Measurements from ENCODE around the gene RAP1B.

The RAP1B gene

DNA sequence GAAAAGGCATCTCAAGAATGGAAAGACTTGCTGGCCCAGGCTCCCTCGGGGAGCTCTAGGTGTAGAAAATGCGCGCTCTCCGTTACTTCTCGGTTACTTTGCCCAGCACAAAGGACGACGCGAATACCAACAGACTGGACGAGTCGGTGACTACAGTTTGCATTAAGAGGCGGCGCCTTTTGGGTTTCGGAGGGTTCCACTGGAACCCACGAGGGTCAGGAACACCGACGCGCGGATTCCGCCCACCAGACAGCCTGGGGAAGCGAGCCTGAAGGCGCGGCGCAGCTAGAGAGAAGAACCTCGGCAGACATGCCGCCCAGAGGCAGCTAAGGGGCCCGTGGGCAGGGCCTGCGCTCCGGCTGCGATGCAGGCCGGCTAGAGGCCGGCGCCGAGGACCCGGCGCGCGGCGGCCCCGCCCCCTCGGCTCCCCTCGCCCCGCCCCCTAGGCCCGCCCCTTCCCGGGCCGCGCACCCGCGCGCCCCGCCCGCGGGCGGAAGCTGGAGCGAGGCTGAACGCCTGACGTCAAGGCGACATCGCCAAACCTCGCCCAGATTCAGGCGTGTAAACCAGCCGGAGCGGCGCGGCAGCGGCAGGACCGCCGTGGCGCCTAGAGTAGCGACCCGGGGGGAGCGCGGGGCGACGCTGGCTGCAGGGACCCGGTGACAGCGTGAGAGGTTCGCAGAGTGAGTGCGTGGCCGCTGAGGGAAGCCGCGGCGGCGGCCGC lies at the start of gene RAP1B:
RAP1B (plus strand) TSS at position 530 of the 724 bp plus-strand sequence. CDS start 37,826 bp downstream, outside the sequence.
- peak; percentile 73 for DNase-seq (ENCODE audit: low read depth)
- H3K4me3 ChIP-seq (ENCODE audit: low read depth, low read length): peak within 1 kb of the TSS; percentile 92

DNA sequence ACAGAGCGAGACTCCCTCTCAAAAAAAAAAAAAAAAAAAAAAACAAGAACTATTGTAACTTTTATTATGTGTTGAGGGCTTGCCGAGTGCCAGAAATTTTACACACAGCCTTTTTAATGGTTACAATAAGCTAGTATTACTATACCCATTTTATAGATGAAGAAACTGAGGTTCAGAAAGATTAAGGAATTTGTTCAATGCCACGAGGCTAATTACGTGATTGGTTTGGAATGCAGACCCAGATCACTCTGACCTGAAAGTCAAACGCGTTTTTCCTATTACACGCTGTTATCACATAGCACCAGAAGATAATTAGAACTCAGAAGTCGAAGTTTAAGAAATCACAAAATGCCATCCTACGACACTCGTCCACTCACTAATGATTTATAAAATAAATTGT lies 48.9 kb upstream of the RAP1B start:
- no peak overlapping the region for H3K4me3 ChIP-seq (ENCODE audit: low read depth, low read length)
- DNase-seq (ENCODE audit: low read depth): no peak

DNA sequence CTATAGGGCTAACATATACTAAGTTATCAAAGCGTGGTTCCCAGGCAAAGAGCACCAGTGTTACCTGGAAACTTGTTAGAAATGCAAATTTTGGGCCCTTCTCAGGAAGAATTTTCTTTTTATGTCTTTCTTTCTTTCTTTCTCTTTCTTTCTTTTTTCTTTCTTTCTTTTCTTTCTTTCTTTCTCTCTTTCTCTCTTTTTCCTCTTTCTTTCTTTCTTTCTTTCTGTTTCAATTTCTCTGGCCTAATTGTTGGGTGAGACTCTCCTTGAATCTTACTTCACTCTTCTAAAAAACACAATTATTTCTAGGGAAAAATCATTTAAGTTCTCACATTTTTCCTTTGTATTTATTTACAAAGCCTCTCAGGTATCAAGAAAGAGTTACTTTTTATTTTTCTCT lies 46.5 kb upstream of the RAP1B start:
- no peak overlapping the region for H3K4me3 ChIP-seq (ENCODE audit: low read depth, low read length)
- no peak for DNase-seq (ENCODE audit: low read depth)

DNA sequence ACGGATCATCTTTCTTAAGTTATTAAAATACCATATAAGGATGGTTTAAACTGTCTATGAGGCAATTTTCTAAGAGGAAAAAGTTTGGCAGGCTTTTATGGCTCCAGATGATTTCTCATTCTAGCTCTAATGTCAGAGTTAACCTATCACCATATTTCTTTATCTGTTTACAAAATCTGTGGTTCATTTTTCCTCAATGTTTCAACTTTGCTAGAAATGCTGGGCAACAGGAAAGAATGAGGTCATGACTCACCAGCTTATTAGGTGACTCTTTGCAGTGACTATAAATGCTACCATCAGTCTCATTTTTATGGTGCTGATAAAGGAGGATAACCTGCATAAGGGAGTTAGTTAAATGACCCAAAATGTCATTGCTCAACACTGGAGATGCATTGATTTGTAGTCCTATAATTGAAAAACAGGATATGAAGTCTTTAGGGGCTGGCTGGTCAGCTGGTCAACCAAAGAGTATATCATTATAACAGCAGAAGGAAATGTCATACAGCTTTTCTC lies 45.3 kb upstream of the RAP1B start:
- no peak overlapping the region for H3K4me3 ChIP-seq (ENCODE audit: low read depth, low read length)
- peak; percentile 70 for DNase-seq (ENCODE audit: low read depth)

DNA sequence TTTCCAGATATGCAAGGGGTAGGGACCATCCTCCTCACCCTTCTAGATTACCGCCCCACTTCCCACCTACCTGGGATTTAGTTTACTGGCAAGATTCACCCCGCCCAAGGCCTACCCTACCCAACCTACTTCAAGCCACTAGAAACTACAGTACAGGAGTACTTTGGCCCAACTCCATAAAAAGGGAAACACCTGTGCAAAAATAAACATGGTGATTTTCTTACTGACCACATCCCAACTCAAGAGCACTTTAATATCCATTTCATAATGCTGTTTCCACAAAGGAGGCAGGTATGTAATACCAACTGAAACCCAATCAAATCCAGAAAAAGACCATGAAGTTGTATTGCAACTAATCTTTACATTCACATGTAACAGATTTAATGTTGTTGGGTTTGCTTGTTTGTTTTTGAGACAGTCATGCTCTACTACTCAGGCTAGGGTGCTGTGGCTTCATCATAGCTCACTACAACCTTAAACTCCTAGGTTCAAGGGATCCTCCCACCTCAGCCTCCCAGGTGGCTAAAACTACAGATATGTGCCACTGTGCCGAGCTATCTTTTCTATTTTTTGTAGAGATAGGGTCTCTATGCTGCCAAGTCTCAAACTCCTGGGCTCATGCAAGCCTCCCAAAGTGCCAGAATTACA lies 41.7 kb upstream of the RAP1B start:
- no peak for DNase-seq (ENCODE audit: low read depth)
- H3K4me3 ChIP-seq (ENCODE audit: low read depth, low read length): no peak overlapping the region

DNA sequence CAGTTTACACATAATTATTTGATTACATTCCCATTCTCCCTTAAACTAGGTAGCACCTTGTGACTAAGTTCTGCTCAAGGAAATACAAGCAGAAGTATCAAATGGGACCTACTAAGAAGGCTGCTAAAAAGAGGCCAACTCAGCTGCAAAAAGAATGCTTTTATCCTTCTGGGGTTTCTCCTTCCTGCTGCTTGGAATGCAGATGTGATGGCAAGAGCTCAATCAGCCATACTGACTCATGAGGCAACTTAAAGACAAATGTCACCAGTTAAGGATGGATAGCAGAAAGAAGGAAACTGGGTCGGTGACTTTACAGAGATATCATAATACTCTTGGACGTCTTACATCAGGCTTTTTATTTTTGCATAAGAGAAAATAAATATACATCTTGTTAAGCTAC lies 38.0 kb upstream of the RAP1B start:
- DNase-seq (ENCODE audit: low read depth): no peak
- no peak overlapping the region for H3K4me3 ChIP-seq (ENCODE audit: low read depth, low read length)

DNA sequence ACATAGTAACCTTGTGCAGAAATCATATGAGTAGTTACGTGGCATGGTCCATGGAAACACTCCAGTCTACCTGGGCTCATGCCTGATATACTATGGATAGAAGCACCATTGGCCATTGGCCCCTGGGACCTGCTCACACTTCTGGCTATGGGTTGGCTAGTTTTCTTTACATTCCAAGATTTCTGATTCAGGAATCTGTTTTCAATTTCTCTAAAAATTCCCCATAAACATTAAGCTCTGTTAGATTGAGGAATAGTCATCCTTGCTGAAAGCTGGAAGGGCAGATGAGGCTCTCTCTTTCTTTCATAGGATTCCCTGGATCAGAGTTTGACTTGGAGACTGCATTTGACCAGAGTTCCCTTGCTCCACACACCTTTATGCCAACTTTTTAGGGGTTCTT lies 37.3 kb upstream of the RAP1B start:
- H3K4me3 ChIP-seq (ENCODE audit: low read depth, low read length): no peak overlapping the region
- DNase-seq (ENCODE audit: low read depth): no peak

DNA sequence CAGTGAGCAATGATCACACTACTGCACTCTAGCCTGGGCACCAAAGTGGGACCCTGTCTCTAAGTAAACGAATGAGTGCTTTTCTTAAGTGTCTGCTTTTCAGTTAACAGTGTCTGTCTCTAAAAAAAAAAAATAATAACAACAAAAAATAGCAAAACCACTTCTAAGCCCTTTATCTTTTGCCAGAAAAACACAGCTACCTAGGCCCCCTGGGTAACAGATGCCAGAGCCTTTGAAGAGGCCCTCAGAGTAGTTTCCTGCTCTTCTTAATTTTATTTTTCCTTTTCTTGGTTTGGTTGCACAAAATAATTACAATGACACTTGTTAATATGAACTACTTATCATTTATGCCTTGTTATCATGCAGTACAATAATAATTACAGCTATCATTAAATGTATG lies 32.8 kb upstream of the RAP1B start:
- H3K4me3 ChIP-seq (ENCODE audit: low read depth, low read length): no peak overlapping the region
- DNase-seq (ENCODE audit: low read depth): no peak

DNA sequence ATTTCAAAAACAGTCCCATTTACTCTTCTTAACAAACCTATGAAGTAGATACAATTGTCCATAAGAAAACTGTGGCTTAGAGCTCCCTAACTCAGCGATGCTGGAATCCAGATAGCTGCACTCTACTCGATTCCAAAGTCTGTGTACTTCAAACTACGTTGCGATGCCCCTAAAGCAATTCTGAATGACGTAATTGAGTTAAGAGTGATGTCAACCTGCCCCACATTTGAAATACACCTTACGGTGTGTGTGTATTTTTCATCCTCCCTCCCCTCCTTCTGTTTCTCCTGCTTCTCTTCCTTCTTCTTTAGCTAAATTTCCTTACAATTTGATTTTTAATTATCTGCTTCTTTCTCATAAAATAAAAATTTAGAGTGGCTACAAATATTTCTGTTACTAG lies 31.9 kb upstream of the RAP1B start:
- no peak overlapping the region for H3K4me3 ChIP-seq (ENCODE audit: low read depth, low read length)
- no peak for DNase-seq (ENCODE audit: low read depth)

DNA sequence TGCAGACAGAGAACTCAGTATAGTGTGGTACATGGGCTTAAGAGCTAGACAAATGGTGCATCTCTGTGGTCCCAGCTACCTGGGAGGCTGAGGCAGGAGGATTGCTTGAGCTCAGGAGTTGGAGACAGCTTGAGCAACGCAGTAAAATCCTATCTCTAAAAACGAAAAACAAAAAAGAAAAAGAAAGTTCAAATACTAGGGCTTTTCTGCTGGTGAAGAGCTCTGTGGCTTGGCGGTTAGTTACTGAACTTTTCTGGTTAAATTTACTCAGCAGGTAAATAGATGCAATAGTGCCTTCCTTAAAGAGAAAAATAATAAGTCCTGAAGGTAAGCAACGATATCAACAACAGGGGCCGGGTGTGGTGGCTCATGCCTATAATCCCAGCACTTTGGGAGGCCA lies 31.4 kb upstream of the RAP1B start:
- no peak overlapping the region for H3K4me3 ChIP-seq (ENCODE audit: low read depth, low read length)
- DNase-seq (ENCODE audit: low read depth): no peak

DNA sequence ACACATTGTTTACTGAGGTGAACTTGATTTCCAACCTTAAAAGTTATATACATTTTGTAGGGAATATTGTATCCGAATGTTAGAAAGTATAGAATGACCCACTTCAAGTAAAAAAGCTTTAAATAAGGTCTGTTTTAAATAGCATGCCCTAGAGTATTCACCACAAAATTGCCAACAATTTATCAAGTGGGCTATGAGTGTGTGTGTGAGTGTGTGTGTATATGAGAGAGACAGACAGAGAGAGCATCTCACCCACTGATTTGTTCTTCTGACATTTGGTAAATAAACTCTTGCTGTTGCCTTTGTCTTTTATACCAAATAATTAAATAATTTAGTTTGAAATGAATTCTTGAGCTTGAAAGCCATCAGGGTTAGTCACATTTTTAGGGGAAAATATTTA lies 29.8 kb upstream of the RAP1B start:
- DNase-seq (ENCODE audit: low read depth): no peak
- no peak overlapping the region for H3K4me3 ChIP-seq (ENCODE audit: low read depth, low read length)

DNA sequence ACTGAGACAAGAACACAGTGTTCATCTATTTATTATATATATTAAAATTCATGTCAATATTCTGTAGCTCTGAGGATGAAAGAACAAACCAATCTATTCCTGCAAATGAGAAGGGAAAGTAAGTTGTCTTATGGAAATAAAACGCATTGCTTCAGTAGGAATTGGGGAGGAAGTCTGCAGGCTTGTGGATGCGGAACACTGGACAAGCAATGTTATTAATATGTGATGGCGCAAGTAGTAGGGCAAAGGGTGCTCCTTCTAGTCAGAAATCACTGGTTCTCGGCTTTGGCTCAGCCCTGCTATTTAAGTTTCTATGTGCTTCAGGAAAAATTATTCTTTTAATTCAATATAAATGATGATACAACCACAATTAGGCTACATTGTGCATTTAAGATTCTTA lies 28.8 kb upstream of the RAP1B start:
- no peak overlapping the region for H3K4me3 ChIP-seq (ENCODE audit: low read depth, low read length)
- DNase-seq (ENCODE audit: low read depth): no peak

DNA sequence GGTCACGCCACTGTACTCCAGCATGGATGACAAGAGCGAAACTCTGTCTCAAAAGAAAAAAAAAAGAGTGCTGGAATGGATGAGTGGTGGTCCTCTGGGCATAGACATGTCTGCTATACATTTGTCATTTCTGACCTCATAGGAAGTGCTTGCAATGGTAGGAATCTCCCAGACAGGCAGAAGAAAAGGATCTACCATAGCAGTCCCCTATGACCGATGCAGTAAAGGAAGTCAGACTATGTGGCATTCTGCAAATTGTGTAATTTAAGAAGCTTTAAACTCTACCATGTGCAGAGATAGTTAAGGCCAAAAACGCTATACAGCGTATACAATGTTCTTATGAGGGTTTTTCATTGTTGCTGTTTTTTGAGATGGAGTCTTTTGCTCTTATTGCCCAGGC lies 24.7 kb upstream of the RAP1B start:
- H3K4me3 ChIP-seq (ENCODE audit: low read depth, low read length): no peak overlapping the region
- no peak for DNase-seq (ENCODE audit: low read depth)

DNA sequence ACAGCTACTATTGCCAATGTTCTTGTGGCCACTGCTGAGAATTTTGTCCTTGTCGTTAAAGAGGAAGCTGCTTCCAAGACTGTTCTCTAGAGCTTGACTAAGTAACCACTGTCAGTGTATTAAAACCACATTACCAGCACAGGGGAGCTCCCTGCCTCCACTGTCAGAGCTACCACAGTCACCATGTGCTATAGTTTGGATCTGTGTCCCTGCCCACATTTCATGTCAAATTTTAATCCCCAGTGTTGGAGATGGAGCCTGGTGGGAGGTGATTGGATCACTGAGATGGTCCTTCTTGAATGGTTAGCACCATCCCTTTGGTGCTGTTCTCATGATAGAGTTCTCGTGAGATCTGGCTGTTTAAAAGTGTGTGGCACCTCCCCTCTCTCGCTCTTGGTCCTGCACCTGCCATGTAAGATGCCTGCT lies 23.2 kb upstream of the RAP1B start:
- H3K4me3 ChIP-seq (ENCODE audit: low read depth, low read length): no peak overlapping the region
- DNase-seq (ENCODE audit: low read depth): no peak

DNA sequence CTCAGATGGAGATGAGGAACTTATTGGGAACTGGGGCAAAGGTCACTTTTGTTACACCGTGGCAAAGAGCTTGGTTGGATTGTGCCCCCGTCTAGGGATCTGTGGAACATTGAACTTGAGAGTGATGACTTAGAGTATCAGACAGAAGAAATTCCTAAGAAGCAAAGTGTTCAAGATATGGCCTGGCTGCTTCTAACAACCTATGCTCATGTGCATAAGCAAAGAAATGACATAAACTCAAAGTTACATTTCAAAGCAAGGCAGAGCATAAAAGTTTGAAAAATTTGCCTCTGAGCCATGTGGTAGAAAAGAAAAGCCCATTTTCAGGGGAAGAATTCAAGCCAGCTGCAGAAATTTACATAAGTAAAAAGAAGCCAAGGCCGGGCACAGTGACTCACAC lies 21.5 kb upstream of the RAP1B start:
- no peak overlapping the region for H3K4me3 ChIP-seq (ENCODE audit: low read depth, low read length)
- no peak for DNase-seq (ENCODE audit: low read depth)

DNA sequence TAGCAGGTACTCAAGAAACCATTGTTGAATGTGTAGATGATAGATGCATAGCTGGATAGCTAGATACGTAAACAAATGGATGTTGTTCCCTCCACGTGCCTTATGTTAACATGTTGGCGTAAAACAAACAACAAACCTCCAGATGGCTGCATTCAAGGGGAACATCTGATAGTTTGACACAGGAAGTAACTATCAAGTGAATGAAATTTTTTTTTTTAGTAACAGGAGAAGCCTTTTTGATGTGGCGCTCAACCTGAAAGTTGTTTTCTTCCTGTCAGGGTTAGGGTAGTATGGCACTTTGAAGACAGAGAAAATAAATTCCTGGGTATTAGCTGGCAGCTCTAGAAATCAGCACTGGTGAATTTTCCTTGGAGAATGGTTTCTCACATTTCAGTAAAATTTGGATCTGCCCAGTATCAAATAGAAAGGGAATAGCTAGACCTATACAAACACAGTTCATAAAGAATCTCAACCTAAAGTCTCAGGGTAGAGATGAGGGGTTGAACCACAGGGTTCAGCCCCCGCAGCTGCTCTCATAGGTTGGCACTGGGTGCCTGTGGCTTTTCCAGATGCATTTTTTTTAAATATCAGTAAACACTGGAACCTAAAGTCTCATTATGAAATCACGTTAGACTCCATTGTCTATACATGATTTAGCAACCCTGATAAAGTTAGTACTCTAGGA lies 18.8 kb upstream of the RAP1B start:
- no peak for DNase-seq (ENCODE audit: low read depth)
- H3K4me3 ChIP-seq (ENCODE audit: low read depth, low read length): no peak overlapping the region

DNA sequence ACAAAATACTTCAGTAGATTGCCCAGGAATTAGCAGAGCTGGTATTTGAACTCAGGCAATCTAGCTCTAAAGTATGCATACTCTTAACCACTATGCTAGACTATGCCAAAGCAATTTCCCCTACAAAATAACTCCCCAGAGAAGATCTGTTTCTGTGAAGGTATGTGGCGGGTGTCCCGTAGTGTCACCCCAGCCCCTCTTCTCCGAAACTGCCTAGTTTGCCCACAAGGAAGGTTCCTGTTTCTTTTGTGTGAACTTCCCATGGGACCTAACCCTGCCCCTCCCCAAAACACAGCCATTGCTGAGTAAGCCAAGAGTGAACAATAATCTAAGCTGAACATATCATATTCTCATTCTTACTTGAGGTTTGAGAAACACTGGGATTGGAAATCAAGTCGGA lies 15.5 kb upstream of the RAP1B start:
- no peak for DNase-seq (ENCODE audit: low read depth)
- no peak overlapping the region for H3K4me3 ChIP-seq (ENCODE audit: low read depth, low read length)

DNA sequence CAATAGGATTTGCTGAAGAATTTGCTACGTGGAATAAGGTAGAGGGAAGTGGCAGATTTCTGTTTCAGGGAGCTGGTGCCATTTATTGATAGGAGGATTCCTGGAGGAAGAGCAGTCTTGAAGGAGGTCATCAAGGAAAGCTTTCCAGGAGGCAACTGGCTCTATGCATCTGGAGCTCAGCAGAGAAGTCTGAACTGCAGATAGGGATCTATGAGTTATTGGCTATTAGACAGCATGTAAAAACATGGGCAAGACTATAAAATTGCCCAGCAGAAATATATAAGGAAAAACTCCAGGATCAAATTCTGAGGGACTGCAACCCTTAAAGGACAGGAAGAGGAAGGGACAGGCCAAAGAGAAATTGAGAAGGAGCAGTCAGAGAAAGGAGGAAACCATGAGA lies 8.9 kb upstream of the RAP1B start:
- no peak for DNase-seq (ENCODE audit: low read depth)
- no peak overlapping the region for H3K4me3 ChIP-seq (ENCODE audit: low read depth, low read length)

DNA sequence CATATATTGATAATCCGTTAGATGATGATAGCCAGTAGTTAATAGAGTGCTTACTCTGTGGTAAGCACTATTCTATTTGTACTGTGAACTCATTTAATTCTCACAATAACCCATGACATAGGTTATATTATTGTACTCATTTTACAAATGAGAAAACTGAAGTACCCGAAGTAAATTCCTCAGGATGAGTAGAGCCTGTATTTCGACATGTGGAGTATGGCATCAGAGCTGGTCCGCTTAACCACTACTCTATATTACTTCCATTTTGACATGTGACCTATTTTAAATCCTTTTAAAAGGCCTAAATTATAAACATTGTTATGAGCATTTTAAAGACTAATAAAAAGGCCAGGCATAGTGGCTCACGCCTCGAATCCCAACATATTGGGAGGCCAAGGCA lies 8.0 kb upstream of the RAP1B start:
- no peak overlapping the region for H3K4me3 ChIP-seq (ENCODE audit: low read depth, low read length)
- no peak for DNase-seq (ENCODE audit: low read depth)

DNA sequence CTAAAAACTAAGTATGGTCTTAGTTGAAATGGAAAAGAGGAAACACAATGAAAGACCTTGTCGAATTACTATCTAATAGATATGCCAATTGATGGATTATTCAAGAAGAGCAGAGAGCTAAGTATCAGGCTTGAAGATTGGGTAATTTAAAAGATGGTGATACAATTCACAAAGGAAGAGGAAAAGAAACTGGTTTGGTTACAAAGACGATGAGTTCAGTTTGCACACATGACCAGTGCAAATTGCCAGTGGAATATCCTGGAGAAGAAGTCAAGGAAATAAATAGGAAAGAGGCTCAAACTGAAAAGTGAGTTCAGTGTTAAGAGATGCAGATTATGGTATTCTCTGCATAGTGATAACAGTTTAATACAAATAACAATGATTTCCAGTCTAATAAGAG lies 2.5 kb upstream of the RAP1B start:
- no peak for DNase-seq (ENCODE audit: low read depth)
- H3K4me3 ChIP-seq (ENCODE audit: low read depth, low read length): no peak overlapping the region

DNA sequence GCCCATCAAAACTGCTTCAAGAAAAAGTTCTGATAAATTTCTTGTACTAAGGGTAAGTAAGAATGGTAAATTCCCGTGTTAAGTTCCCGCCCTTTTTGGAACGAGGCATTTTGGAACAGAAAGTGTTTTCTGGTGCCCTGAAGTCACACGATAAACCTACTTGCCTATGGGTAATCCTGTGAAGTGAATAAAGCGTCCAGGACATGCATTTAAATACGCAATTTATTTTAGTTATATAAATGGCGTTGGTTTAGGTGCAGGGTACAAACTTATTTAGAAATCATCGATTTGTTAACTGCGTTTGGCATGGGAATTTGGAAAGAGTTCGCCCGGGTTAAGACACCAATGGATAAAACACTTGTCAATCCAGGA lies 715 bp upstream of the RAP1B start:
- no peak for DNase-seq (ENCODE audit: low read depth)
- H3K4me3 ChIP-seq (ENCODE audit: low read depth, low read length): peak overlapping the region; percentile 92

All from skeletal muscle cell (primary cell).